ENCODE results near the gene ACSM5. TPM values are rescaled to one million over a fixed set of nuclear protein-coding genes. Genes with fewer than 3 reads are reported as not detected.
"Not testable (repeated sequence)": the region's sequence is repeated elsewhere in the genome, so short reads cannot be mapped to it uniquely, and the experiment has no call there.

Gene ACSM5
- total RNA-seq, 2 experiments from 2014 or later, result not detected

DNA sequence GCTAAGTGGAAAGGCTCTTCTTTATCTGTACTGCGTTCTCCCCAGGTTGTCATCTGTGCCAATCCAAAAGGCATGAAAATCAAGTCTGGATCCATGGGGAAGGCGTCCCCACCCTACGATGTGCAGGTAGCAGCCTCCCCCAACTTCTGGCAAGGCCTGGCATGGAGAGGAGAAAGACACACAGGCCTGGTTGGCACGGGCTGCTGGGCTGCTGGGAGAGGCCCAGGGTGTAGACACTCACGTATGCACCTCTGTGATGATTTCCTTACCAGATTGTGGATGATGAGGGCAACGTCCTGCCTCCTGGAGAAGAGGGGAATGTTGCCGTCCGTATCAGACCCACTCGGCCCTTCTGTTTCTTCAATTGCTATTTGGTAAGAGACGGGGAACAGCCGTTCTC is 21.6 kb downstream of the ACSM5 start:
- no peaks in the 10 kb centered on the region for H3K4me1 ChIP-seq (ENCODE audit: insufficient read depth, low read length)
- H3K27ac Mint-ChIP-seq, result no peak overlapping the region
- H3K9me3 Mint-ChIP-seq, result no peaks in the 10 kb centered on the region
- H3K36me3 Mint-ChIP-seq (ENCODE audit: low read depth), result no peaks in the 10 kb centered on the region
- no peaks in the 10 kb centered on the region for H3K36me3 ChIP-seq (ENCODE audit: insufficient read depth, low read length)
- H3K4me3 Mint-ChIP-seq, result no peak overlapping the region
- H3K4me1 Mint-ChIP-seq (ENCODE audit: low read depth), result no peaks in the 10 kb centered on the region
- H3K9me3 ChIP-seq (ENCODE audit: control insufficient read depth in 1 of 2, insufficient read depth in 1 of 2, low read length in 2 of 2), result no peaks in the 10 kb centered on the region
- no peaks in the 10 kb centered on the region for H3K27me3 ChIP-seq (ENCODE audit: control insufficient read depth in 1 of 2, insufficient read depth in 2 of 2, low read length in 2 of 2)
- DNase-seq, result no peak
- ChIA-PET CTCF (no interaction called here), POLR2A (no interaction called here)
- H3K27me3 Mint-ChIP-seq, result peaks cover 6% of the 10 kb centered on the region
- intact Hi-C loops (cut with DNase I, micrococcal nuclease), result loop anchor here (10.0 kb wide), 1 partner anchor 154 kb away; no protein-coding TSS in a partner anchor
- H3K4me3 ChIP-seq (ENCODE audit: low read length), result no peak overlapping the region
- TF ChIP-seq, protein P1, sequence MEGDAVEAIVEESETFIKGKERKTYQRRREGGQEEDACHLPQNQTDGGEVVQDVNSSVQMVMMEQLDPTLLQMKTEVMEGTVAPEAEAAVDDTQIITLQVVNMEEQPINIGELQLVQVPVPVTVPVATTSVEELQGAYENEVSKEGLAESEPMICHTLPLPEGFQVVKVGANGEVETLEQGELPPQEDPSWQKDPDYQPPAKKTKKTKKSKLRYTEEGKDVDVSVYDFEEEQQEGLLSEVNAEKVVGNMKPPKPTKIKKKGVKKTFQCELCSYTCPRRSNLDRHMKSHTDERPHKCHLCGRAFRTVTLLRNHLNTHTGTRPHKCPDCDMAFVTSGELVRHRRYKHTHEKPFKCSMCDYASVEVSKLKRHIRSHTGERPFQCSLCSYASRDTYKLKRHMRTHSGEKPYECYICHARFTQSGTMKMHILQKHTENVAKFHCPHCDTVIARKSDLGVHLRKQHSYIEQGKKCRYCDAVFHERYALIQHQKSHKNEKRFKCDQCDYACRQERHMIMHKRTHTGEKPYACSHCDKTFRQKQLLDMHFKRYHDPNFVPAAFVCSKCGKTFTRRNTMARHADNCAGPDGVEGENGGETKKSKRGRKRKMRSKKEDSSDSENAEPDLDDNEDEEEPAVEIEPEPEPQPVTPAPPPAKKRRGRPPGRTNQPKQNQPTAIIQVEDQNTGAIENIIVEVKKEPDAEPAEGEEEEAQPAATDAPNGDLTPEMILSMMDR (IDR thresholded peaks at IDR 0.05), result no peak
- ATAC-seq (ENCODE audit: poor library complexity), result no peak
- no peak overlapping the region for H3K27ac ChIP-seq (ENCODE audit: low read depth in 1 of 2, low read length in 2 of 2)

- H3K4me3 Mint-ChIP-seq; POLR2A ChIA-PET; H3K4me1 Mint-ChIP-seq (ENCODE audit: low read depth); H3K4me3 ChIP-seq (ENCODE audit: low read length); H3K27me3 Mint-ChIP-seq; H3K27ac ChIP-seq (ENCODE audit: low read depth in 1 of 2, low read length in 2 of 2); H3K9me3 Mint-ChIP-seq; H3K9me3 ChIP-seq (ENCODE audit: control insufficient read depth in 1 of 2, insufficient read depth in 1 of 2, low read length in 2 of 2); H3K36me3 Mint-ChIP-seq (ENCODE audit: low read depth); CTCF ChIA-PET; H3K4me1 ChIP-seq (ENCODE audit: insufficient read depth, low read length); H3K27me3 ChIP-seq (ENCODE audit: control insufficient read depth in 1 of 2, insufficient read depth in 2 of 2, low read length in 2 of 2); ATAC-seq (ENCODE audit: poor library complexity); DNase-seq; H3K27ac Mint-ChIP-seq; H3K36me3 ChIP-seq (ENCODE audit: insufficient read depth, low read length): not testable (repeated sequence)
- intact Hi-C loops (cut with DNase I, micrococcal nuclease), result loop anchor here (10.0 kb wide), 1 partner anchor 146 kb away; no protein-coding TSS in a partner anchor
Observed at GRCh38 chr16:20438950-20439349, 29.6 kb downstream of the ACSM5 start.

- H3K36me3 Mint-ChIP-seq (ENCODE audit: low read depth); CTCF ChIA-PET; H3K4me3 ChIP-seq (ENCODE audit: low read length); H3K4me3 Mint-ChIP-seq; DNase-seq; H3K27ac ChIP-seq (ENCODE audit: low read depth in 1 of 2, low read length in 2 of 2); H3K27ac Mint-ChIP-seq; H3K9me3 ChIP-seq (ENCODE audit: control insufficient read depth in 1 of 2, insufficient read depth in 1 of 2, low read length in 2 of 2); H3K27me3 Mint-ChIP-seq; H3K9me3 Mint-ChIP-seq; H3K4me1 ChIP-seq (ENCODE audit: insufficient read depth, low read length); H3K4me1 Mint-ChIP-seq (ENCODE audit: low read depth); POLR2A ChIA-PET; ATAC-seq (ENCODE audit: poor library complexity); H3K36me3 ChIP-seq (ENCODE audit: insufficient read depth, low read length); H3K27me3 ChIP-seq (ENCODE audit: control insufficient read depth in 1 of 2, insufficient read depth in 2 of 2, low read length in 2 of 2): not testable (repeated sequence)
- intact Hi-C loops (cut with DNase I, micrococcal nuclease), result loop anchor here (10.0 kb wide), 1 partner anchor 145 kb away; no protein-coding TSS in a partner anchor
Observed at GRCh38 chr16:20439820-20440231, 30.5 kb downstream of the ACSM5 start.

GRCh38 chr16:20440731-20441130 is 31.4 kb downstream of the ACSM5 start:
- H3K27ac Mint-ChIP-seq; H3K4me1 Mint-ChIP-seq (ENCODE audit: low read depth); CTCF ChIA-PET; H3K9me3 Mint-ChIP-seq; DNase-seq; ATAC-seq (ENCODE audit: poor library complexity); H3K4me3 ChIP-seq (ENCODE audit: low read length); intact Hi-C loops (cut with DNase I, micrococcal nuclease); H3K36me3 ChIP-seq (ENCODE audit: insufficient read depth, low read length); H3K27me3 ChIP-seq (ENCODE audit: control insufficient read depth in 1 of 2, insufficient read depth in 2 of 2, low read length in 2 of 2); H3K27me3 Mint-ChIP-seq; POLR2A ChIA-PET; H3K4me3 Mint-ChIP-seq; H3K9me3 ChIP-seq (ENCODE audit: control insufficient read depth in 1 of 2, insufficient read depth in 1 of 2, low read length in 2 of 2); H3K36me3 Mint-ChIP-seq (ENCODE audit: low read depth); H3K4me1 ChIP-seq (ENCODE audit: insufficient read depth, low read length); H3K27ac ChIP-seq (ENCODE audit: low read depth in 1 of 2, low read length in 2 of 2): not testable (repeated sequence)
